Stimulated activated naive CD4-positive, alpha-beta T cell treated with Interleukin-2 at 50 U/mL for 16 hours (primary cell): ENCODE data around the gene SIRPD.
"Not testable (repeated sequence)": the region's sequence is repeated elsewhere in the genome, so short reads cannot be mapped to it uniquely, and the experiment has no call there.

Experiments
- DNase-seq: peaks from one replicate; lab custom pipeline; 2025; lab: John Stamatoyannopoulos, UW

The SIRPD gene

GRCh38 chr20:1537731-1538058, 19.8 kb downstream of the SIRPD start:
- DNase-seq = no peak

DNA sequence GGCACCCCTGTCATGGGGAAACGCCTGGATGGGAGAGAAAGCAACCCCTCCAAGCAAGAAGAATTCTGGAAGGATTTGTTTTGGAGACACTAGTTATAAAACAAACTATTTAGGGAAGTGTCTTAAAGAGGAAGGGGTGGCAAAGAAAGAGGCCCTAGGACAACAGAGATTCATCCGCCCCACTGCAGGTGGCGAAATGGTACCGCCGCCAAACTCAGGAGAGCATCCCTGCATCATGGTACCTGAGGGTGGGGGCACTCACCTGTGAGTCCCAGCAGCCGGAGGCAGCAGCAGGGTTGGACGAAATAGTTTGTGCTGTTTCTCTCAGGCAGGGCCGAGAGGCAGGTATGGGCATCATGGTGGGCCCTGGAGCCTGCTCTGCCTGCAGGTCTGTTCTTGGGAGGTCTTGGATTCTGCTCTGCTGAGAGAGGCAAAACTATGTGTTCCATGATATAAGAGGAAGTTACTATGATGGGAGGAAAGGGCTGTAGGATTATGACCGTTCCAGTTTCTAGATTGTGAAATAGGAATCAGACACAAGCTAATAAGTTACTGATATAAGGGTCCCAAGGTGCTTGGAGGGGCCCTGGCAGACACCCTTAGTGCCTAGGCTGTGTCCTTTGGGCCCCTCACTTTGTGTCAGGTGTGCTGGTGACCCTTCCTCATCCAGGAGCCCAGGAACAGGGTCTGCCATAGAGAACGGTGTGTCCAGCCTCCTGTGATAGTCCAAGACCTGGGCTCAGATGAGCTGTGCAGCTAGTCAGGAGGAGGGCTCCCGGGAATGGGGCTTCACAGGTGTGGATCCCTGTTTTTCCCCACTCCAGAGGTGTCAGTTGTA, 20.4 kb downstream of the SIRPD start:
- no peak for DNase-seq

DNA sequence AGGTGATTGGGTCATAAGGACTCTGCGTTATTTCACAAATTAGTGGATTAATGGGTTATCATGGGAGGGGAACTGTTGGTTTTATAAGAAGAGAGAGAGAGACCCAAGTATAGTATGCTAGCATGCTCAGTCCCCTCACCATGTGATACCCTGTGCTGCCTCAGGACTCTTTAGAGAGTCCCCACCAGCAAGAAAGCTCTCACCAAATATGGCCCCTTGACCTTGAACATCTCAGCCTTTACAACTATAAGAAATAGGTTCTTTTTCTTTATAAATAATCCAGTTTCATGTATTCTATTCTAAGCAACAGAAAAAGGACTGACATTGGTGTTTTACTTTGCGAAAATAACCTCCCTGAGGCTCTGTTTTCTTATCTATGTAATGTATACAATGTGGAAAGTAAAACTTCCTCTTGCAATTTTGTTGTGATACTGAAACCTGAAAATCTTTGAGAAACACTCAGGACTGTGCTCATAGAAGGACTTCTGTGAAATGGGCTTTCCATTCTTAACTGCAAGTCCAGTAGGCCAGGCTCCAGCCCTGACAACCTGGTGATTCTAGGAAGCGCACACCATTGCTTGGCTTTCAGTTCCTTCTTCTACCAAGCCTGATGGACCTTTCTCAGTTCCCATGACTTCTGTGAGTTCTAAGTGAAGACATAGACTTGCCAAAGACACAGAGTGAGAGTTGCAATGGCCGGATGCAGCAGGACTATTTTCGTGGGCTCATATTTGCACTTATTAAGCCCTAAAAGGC, 21.9 kb downstream of the SIRPD start:
- no peak for DNase-seq

DNA sequence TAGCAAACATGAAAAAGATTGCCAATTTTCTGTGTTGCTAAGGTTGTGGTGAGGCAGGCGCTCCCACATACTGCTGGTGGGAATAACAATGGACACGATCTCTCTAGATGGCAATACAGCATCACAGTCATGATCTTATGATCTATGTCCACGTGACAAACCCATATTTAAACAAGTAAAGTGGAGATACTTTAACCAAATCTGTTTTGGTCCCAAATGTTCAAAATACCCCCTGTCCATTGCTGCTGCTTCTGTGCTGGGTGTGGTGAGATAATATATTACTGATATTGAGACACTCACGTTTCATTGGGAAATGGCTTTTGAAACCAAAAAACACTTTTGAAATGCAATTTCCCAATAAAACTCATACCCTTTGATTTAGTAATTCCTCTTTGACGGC, 23.0 kb downstream of the SIRPD start:
- DNase-seq = no peak

DNA sequence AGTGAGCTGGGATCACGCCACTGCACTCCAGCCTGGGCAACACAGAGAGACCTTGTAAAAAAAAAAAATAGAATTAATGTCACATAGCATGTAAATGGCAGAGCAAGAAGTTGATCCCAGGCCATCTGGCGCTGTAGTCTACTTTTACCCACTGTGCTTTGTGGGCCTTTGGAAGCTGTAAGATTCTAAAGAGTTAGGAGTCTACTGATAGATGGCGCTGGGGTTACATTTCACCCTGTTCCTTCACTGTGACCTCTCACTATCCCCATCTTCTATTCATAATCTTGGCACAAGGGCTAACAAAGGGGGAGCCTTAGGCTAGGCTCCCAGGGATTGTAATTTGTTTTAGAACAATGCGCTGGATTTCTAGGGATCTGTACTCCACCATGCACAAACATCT, 24.4 kb downstream of the SIRPD start:
- DNase-seq = no peak

- DNase-seq = no peak
These were observed 28.7 kb downstream of the SIRPD start for GRCh38 chr20:1528811-1529210.

DNA sequence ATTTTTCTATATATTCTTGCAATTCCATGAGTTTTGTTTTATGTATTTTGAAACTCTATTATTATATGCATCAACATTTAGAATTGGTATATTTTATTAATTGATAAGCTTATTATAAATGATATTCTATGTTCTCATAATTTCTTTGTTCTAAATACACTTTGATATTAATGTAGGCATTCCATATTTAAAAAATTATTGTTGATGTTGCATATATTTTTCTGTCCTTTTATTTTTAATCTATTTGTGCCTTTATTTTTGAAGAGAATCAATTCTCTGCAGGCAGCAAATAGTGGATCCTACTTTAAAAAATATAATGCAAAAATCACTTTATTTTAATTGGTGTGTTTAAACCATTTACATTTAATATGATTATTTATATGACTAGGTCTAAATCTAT, 29.6 kb downstream of the SIRPD start:
- DNase-seq = no peak

- DNase-seq = no peak
These were observed 30.6 kb downstream of the SIRPD start for GRCh38 chr20:1526896-1527295.

GRCh38 chr20:1526310-1526709, 31.2 kb downstream of the SIRPD start:
- no peak for DNase-seq

- no peak for DNase-seq
These were observed 33.5 kb downstream of the SIRPD start for GRCh38 chr20:1524004-1524403.

DNA sequence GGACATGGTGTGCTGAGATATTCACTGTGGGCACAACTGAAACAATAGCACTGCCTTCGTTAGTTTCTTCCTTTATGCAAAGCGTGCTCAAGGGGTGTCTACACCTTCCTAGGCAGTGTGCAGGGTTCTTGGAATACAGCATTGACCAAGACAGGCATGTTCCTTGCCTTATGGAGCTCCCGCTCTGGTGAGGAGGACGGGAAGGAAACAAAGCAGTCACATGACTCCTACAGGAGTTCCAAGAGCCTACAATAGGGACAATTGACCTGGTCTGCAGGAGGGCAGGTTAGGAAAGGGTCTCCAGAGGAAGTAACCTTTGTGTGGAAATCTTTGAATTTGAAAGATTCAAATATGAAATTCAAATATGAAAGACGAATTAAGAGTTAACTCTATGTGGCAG, 40.5 kb downstream of the SIRPD start:
- DNase-seq = no peak

DNA sequence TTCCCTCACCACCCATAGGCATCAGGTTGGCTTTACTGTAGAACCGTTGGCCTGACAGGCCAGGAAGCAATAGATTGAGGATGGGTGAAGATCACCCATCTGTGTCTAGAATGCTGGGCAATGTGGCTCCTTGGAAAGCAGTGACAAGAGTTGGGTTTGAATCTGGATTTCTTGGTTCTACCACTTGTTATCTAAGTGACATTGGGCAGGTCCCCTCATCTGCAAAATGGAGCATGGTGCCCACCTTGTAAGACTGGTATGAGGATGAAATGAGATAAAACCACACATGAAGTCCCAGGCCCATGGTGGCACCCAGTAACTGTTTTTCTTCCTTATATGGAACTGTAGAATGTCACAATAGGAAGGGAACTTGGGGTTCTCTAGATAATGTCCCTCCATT, 43.7 kb downstream of the SIRPD start:
- DNase-seq = no peak

DNA sequence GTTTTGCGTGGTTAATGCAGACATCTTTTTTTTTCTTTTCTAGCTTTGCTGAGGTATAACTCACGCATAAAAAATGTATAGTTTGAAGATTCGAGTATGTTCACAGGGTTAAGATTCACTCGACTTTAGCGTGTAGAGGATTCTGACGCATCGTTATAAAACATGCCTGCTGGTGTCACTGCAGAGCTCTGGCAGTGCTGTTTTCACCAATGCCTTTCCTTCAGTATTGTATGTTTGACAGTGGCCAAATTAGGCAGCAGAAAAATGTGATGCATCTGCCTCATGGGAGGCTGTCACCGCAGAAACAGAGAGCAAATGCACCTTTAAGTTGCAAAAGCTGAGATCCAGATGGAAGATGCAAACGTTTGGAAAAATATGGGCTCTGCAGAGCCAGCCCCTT, 48.3 kb downstream of the SIRPD start:
- DNase-seq = no peak

DNA sequence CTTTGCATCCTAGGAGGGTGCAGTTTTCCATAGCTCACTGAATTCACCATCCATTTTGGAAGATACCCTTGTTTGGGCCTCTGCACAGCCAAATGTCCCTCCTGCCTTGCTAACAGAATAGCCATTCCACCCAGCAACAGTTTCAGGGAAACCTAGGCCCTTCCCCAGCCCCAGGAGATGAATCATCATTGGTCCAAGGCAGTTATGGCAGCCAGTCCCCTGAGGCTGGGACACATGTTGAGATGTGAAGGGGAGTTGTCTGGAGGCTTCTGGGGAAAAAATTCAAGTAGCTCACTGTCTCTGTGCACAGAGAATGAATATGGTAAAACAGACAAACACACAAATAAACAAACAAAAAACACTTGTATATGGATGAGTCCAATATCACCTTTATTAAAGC, 48.9 kb downstream of the SIRPD start:
- no peak for DNase-seq

DNA sequence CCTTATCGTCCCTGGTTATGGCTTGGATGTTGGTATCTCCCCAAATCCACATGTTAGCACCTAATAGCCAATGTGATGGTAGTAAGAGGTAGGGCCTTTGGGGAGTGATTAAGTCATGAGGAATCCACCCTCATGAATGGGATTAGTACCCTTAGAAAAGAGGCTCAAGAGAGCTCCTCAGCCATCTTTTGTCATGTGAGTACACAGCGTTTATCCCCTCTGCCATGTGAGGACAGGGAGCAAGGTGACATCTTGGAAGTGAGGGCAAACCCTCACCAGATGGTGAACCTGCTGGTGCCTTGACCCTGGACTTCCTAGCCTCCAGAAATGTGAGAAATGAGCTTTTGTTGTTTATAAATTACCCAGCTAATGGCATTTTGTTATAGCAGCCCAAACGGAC, 50.2 kb downstream of the SIRPD start:
- DNase-seq = no peak

- no peak for DNase-seq
These were observed 51.6 kb downstream of the SIRPD start for GRCh38 chr20:1505871-1506270.

- no peak for DNase-seq
These were observed 52.1 kb downstream of the SIRPD start for GRCh38 chr20:1505361-1505760.

DNA sequence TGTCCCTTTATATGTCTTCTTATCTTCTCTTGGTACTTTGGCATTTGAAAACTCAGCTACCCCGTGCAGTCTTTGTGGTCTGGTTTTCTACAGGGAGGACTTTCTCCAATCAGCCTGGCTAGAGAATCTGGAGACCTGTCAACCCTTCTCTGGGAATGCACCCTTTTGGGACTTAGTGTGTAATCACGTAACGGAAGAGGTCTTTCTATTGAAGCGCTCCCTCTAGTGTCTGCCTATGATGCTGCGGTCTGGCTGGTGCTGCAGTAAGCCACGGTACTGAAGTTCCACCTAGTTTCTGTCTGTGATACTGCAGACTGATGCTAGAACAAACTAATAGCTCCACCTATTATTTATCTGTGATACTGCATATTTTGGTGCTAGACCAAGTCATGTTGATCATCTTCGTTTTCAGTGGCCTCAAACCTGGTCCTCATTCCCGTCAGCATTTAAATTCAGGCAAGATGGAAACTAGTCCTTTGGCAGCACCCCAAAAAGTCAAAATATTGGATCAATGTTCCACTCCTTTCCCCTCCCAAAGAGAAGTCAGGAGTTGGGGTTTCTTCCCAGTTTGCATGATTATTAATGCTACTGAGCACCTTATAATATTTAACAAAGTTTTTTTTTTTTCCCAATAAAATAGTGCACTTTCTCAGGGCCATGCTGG, 53.8 kb downstream of the SIRPD start:
- peak; percentile 66 for DNase-seq

DNA sequence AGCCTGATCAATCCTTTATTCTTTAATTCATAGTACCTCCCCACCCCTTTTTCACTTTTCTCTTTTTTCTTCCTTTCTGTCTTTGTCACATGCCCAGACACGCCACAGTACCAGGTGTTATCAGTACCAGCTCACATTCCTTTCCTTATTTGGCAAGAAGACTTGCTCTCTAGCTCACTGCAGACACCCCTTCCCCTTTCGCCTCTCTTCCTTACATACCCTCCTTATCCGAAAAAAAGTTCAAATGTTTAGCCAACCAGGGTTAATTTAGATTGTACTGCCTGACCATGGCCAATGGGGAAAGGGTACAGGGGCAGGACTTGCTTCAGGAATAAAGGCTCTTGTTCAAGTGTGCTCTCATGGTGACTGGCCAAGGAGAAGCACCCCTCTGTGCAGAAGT, 57.0 kb downstream of the SIRPD start:
- DNase-seq = no peak

GRCh38 chr20:1499528-1500420, 57.7 kb downstream of the SIRPD start:
- no peak for DNase-seq

DNA sequence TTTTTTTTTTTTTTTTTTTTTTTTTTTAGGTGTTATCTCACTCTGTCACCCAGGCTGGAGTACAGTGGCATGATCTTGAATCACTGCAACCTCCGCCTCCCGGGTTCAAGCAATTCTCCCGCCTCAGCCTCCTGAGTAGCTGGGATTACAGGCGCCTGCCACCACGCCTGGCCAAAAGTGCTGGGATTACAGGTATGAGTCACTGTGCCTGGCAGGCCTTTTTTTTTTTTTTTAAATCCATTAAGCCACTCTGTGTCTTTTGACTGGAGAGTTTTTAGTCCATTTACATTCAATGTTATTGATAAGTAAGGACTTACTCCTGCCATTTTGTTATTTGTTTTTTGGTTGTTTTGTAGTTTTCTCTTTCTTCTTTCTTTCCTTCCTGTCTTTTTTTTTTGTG, 60.1 kb downstream of the SIRPD start:
- not testable (repeated sequence) for DNase-seq

GRCh38 chr20:1496930-1497329, 60.6 kb downstream of the SIRPD start:
- no peak for DNase-seq
